ENCODE measurements around the gene RAX2.

The RAX2 gene

GRCh38 chr19:3774621-3775373, 2.8 kb upstream of the RAX2 start:
- TF ChIP-seq, protein P1, sequence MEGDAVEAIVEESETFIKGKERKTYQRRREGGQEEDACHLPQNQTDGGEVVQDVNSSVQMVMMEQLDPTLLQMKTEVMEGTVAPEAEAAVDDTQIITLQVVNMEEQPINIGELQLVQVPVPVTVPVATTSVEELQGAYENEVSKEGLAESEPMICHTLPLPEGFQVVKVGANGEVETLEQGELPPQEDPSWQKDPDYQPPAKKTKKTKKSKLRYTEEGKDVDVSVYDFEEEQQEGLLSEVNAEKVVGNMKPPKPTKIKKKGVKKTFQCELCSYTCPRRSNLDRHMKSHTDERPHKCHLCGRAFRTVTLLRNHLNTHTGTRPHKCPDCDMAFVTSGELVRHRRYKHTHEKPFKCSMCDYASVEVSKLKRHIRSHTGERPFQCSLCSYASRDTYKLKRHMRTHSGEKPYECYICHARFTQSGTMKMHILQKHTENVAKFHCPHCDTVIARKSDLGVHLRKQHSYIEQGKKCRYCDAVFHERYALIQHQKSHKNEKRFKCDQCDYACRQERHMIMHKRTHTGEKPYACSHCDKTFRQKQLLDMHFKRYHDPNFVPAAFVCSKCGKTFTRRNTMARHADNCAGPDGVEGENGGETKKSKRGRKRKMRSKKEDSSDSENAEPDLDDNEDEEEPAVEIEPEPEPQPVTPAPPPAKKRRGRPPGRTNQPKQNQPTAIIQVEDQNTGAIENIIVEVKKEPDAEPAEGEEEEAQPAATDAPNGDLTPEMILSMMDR (conservative IDR thresholded peaks at IDR 0.05): no peak
- TF ChIP-seq ZFX (IDR thresholded peaks at IDR 0.05): no peak

GRCh38 chr19:3773814-3774515, 1.9 kb upstream of the RAX2 start:
- TF ChIP-seq, protein P1 (conservative IDR thresholded peaks at IDR 0.05): no peak
- no peak for TF ChIP-seq ZFX (IDR thresholded peaks at IDR 0.05)

More at GRCh38 chr19:3774621-3775373, 2.8 kb upstream of the RAX2 start:
- no peak overlapping the region for H3K27ac ChIP-seq

DNA sequence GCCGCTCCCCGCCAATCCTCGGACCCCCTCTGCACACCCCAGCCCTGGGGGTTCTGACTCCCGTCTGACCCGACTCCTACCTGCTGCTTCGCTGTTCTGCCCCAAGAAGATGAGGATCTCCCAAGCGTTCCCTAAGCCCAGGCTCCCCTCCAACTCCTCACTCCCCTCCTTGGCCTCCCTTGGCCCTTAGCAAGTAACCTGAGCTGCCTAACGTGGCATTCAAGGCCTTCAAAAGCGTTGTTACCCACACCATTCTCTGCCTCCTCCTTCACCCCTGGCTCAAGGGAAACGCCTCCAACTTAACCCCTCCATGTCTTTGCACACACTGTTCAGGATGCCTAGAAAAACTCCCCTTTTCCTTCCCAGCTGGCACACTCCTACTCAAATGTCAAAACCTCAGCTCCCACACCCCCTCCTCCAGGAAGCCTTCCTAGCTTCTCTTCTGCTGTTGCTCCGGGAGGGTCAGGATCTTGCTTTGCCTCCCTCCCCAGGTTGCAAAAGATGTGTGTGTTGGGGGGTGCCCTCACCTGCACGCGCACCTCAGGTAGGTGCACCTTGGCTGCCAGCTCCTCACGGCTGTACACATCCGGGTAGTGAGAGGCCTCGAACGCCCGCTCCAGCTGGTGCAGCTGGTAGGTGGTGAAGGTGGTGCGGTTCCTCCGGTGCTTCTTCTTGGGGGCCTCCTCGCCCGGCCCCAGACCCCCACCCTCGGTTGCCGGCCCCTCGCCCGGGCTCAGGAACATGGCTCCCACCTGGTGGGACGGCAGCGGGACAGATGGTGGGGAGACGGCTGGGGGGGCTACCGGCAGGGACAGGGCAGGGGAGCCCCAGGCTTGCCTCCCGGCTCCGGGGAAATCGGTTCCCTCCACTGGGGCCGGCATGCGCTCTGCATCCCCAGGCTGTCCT, 775 bp downstream of the RAX2 start:
- H3K27ac ChIP-seq: no peak overlapping the region
- no peak for TF ChIP-seq ZFX (IDR thresholded peaks at IDR 0.05)
- TF ChIP-seq, protein P1 (conservative IDR thresholded peaks at IDR 0.05): no peak

More at GRCh38 chr19:3773814-3774515, 1.9 kb upstream of the RAX2 start:
- H3K27ac ChIP-seq: no peak overlapping the region

DNA sequence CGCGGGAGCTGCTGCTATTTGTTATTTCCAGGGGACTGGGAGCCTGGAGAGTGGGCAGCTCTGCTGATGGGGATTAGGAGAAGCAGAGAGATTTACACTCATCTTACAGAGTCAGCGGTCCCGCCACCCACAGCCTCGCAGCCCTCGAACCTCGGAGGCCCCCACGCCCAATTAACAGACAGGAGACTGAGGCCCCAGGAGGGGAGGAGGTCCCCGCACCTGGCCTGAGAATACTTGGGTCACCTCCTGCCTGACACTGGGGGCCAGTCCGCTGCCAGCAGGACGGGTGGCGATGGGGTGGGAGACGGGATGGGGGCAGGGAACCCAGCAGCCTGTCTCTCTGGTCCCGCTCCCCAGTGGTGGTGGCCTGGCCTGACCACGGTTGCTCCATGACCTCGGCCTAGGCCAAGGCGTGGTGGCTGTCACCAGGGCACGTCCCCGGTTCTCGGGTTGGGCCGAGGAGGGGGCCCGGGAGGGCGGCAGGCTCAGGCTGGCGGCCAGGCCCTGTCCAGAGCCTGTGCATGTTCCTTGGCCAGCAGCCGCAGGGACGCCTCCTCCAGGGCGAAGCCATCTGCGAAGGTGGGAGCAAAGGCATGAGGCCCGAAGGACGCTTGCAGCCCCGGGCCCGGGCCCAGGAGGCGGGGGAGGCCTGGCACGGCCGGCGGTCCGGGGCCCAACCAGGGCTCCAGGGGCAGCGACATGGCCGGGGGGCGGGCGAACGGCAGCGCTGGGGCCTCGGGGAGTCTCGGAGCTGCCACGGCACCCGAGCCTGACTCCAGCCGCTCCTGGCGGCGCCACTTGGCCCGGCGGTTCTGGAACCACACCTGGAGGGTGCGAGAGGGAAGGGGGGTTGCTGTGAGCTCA, 1.7 kb downstream of the RAX2 start:
- no peak overlapping the region for H3K27ac ChIP-seq
- TF ChIP-seq ZFX (IDR thresholded peaks at IDR 0.05): no peak
- TF ChIP-seq, protein P1 (conservative IDR thresholded peaks at IDR 0.05): no peak

DNA sequence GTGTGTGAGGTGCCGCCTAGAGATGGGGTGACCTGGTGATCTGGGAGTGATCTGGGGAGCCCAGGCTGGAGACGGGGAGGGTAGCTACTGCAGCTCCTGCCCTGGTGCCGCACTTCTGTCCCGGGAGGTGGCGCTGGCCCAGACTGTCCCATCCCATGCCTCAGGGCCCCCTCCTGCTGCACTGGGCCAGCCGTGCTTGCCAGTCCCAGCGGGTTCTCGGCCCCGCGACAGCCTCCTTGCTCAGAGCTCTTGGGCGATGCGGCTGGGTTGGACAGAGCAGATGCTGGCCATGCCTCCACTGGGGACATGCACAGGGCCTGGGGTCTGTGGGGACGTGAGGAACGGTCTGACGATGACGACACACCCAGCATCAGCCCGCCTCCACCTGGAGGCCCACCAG, 2.5 kb downstream of the RAX2 start:
- H3K27ac ChIP-seq: no peak overlapping the region
- TF ChIP-seq ZFX (IDR thresholded peaks at IDR 0.05): no peak
- TF ChIP-seq, protein P1 (conservative IDR thresholded peaks at IDR 0.05): no peak

- H3K27ac ChIP-seq: no peak overlapping the region
- TF ChIP-seq, protein P1 (conservative IDR thresholded peaks at IDR 0.05): no peak
- no peak for TF ChIP-seq ZFX (IDR thresholded peaks at IDR 0.05)
Observed at GRCh38 chr19:3768748-3769099, 3.3 kb downstream of the RAX2 start.
